Natural killer cell (primary cell): ENCODE results near the gene SLC47A2. TPM values are rescaled to one million over a fixed set of nuclear protein-coding genes. Genes with fewer than 3 reads are reported as not detected.

ENCODE experiments used
- ATAC-seq, 3 donors: fragments of 150-1000 bp in 2 of 3; fragments of 200-7000 bp in 1 of 3; cut with Tn5 transposase; 1 replicate in 1 of 3; 2 replicates in 2 of 3; pipeline ENCODE4 v1.10.0; 2021; ENCODE audit warnings: mild to moderate bottlenecking in 2 of 3, moderate library complexity in 2 of 3
- DNase-seq, 2 donors: peaks; one replicate each; pipeline versions ENCODE4 v3.0.0 to v3.0.0-alpha.2; 2013 to 2021; ENCODE audit warnings: mixed read lengths in 1 of 2
- H3K27ac ChIP-seq: one replicate; pipeline ENCODE4 v1.5.1; 2013; ENCODE audit warnings: mild to moderate bottlenecking, low read length
- H3K27me3 ChIP-seq: one replicate; pipeline ENCODE4 v1.6.1; 2013; ENCODE audit warnings: low read length; ENCODE audit not compliant: control insufficient read depth, insufficient read depth
- H3K36me3 ChIP-seq: one replicate; pipeline ENCODE4 v1.6.1; 2013; ENCODE audit warnings: low read length; ENCODE audit not compliant: control insufficient read depth, insufficient read depth
- H3K4me1 ChIP-seq: one replicate; pipeline ENCODE4 v1.6.1; 2013; ENCODE audit warnings: low read length; ENCODE audit not compliant: control insufficient read depth, insufficient read depth
- H3K4me3 ChIP-seq: one replicate; pipeline ENCODE4 v1.5.1; 2013; ENCODE audit warnings: low read length
- H3K9me3 ChIP-seq: one replicate; pipeline ENCODE4 v1.6.1; 2013; ENCODE audit warnings: low read length; ENCODE audit not compliant: control insufficient read depth, insufficient read depth
- H3K27ac Mint-ChIP-seq, 2 donors: one replicate each; pipeline ENCODE4 v1.8.0; 2022; ENCODE audit warnings: mild to moderate bottlenecking in 2 of 2, mixed read lengths in 2 of 2, moderate library complexity in 1 of 2
- H3K27me3 Mint-ChIP-seq, 2 donors: one replicate each; pipeline ENCODE4 v1.8.0; 2022; ENCODE audit warnings: low read depth in 2 of 2, mixed read lengths in 2 of 2
- H3K36me3 Mint-ChIP-seq: one replicate; pipeline ENCODE4 v1.8.0; 2022; ENCODE audit warnings: mixed read lengths
- H3K4me1 Mint-ChIP-seq, 2 donors: one replicate each; pipeline ENCODE4 v1.8.0; 2022; ENCODE audit warnings: mixed read lengths in 2 of 2
- H3K4me3 Mint-ChIP-seq: one replicate; pipeline ENCODE4 v1.8.0; 2022; ENCODE audit warnings: mild to moderate bottlenecking, moderate library complexity, mixed read lengths
- H3K9me3 Mint-ChIP-seq, 2 donors: one replicate each; pipeline ENCODE4 v1.8.0; 2022; ENCODE audit warnings: mixed read lengths in 2 of 2
- CTCF ChIP-seq: fragments of 200-600 bp; IDR thresholded peaks from one replicate; pipeline ENCODE4 v1.8.0; 2022; ENCODE audit warnings: antibody characterized with exemption
- WGBS: methylation state at CpG from one replicate; pipeline ENCODE4 v1.1.7; 2013; ENCODE audit warnings: missing lambda C conversion rate; ENCODE audit not compliant: insufficient coverage; 5-methylcytosine and 5-hydroxymethylcytosine counted together
- intact Hi-C: fragments of 100-400 bp; cut with micrococcal nuclease; formaldehyde crosslinking; loops from one replicate; pipeline ENCODE4 v1.14.2; 2022
- total RNA-seq, 4 donors: library from RNA; stranded (reverse); fragments of 120-200 nt in 1 of 4; gene quantifications; one replicate each; pipeline versions ENCODE4 v1.2.3 to v1.2.4, GENCODE V29; 2013 to 2022

The SLC47A2 gene
- total RNA-seq, 3 donors from 2014 or later (not counting 1 experiment from before 2014, with no cell fraction given): not detected

GRCh38 chr17:19757536-19758180 is 41.3 kb upstream of the SLC47A2 start:
- H3K27ac Mint-ChIP-seq: no peak overlapping the region
- no peak overlapping the region for H3K4me3 Mint-ChIP-seq
- WGBS: 83% methylated on average over 11 of the region's 12 CpGs
- intact Hi-C loops: no loop called here
- Histone ChIP-seq H3K36me3 (no peaks in the 10 kb centered on the region), H3K4me1 (peaks cover 4% of the 10 kb centered on the region), H3K27me3 (peaks cover 2% of the 10 kb centered on the region), H3K4me3 (no peak overlapping the region), H3K27ac (no peak overlapping the region), H3K9me3 (no peaks in the 10 kb centered on the region)
- ATAC-seq (no peak), DNase-seq (no peak)
- H3K4me1 Mint-ChIP-seq: no peaks in the 10 kb centered on the region
- H3K27me3 Mint-ChIP-seq: peaks cover 12 to 13% of the 10 kb centered on the region in 2 donors
- no peaks in the 10 kb centered on the region for H3K36me3 Mint-ChIP-seq
- no peak for TF ChIP-seq CTCF
- no peaks in the 10 kb centered on the region for H3K9me3 Mint-ChIP-seq

- Mint-ChIP-seq H3K27ac (no peak overlapping the region), H3K36me3 (no peaks in the 10 kb centered on the region), H3K4me1 (no peaks in the 10 kb centered on the region), H3K9me3 (no peaks in the 10 kb centered on the region), H3K4me3 (no peak overlapping the region), H3K27me3 (peaks cover 12 to 18% of the 10 kb centered on the region in 2 donors)
- no peaks in the 10 kb centered on the region for H3K36me3 ChIP-seq
- H3K4me1 ChIP-seq: no peaks in the 10 kb centered on the region
- DNase-seq (no peak), ATAC-seq (no peak)
- intact Hi-C loops: no loop called here
- H3K27ac ChIP-seq: no peak overlapping the region
- H3K9me3 ChIP-seq: no peaks in the 10 kb centered on the region
- H3K4me3 ChIP-seq: no peak overlapping the region
- WGBS: 86% methylated on average over 10 of the region's 10 CpGs
- no peak for TF ChIP-seq CTCF
- peaks cover 2% of the 10 kb centered on the region for H3K27me3 ChIP-seq
Observed at GRCh38 chr17:19756546-19756945, 40.2 kb upstream of the SLC47A2 start.

GRCh38 chr17:19755821-19756510 is 39.6 kb upstream of the SLC47A2 start:
- Mint-ChIP-seq H3K36me3 (no peaks in the 10 kb centered on the region), H3K27me3 (peaks cover 8 to 21% of the 10 kb centered on the region in 2 donors), H3K9me3 (no peaks in the 10 kb centered on the region), H3K4me1 (no peaks in the 10 kb centered on the region), H3K4me3 (no peak overlapping the region), H3K27ac (no peak overlapping the region)
- 78% methylated on average over 10 of the region's 11 CpGs for WGBS
- ATAC-seq: no peak
- no peaks in the 10 kb centered on the region for H3K4me1 ChIP-seq
- DNase-seq: no peak
- no peak for TF ChIP-seq CTCF
- intact Hi-C loops: no loop called here
- no peak overlapping the region for H3K4me3 ChIP-seq
- no peaks in the 10 kb centered on the region for H3K9me3 ChIP-seq
- no peak overlapping the region for H3K27ac ChIP-seq
- peaks cover 2% of the 10 kb centered on the region for H3K27me3 ChIP-seq
- no peaks in the 10 kb centered on the region for H3K36me3 ChIP-seq
